Astrocyte of the spinal cord (primary cell): ENCODE results near the gene PROM1.

Experiments used
- DNase-seq: peaks from one replicate; pipeline ENCODE4 v3.0.0; 2011; ENCODE audit warnings: low read depth, low spot score
- H3K4me3 ChIP-seq: 2 replicates; pipeline ENCODE4 v1.5.1; 2011; ENCODE audit warnings: low read depth, mild to moderate bottlenecking, low read length, moderate library complexity
- in situ Hi-C: cut with HindIII; loops from 2 replicates; pipeline ENCODE4 v1.10.0; 2017; ENCODE audit warnings: low sequenced_read_pairs
- TF ChIP-seq, protein P1 (sequence below): IDR thresholded peaks from 2 replicates; pipeline ENCODE4 v1.5.1; 2012; ENCODE audit warnings: low read depth, mild to moderate bottlenecking, low read length, inconsistent platforms

The PROM1 gene

DNA sequence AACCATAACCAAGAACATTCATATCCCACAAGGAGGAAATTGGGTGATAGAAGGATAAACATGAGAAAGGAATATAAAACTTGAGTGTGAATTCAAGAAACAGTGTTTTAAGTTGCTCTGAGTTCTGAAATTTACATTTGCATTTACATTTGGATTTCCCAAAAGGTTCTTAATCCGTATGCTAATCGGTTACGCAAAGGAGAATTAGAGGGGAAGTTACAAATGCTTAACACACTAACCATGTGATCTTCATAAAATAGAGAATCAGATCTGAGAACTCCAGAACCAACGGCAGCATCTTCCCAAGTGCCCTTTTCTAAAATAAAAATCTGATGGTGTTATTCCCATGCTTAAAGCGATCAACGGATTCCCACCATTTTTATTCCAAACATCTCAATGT is 48.0 kb downstream of the PROM1 start:
- no peak overlapping the region for H3K4me3 ChIP-seq
- in situ Hi-C loops = no loop called here
- TF ChIP-seq, protein P1, sequence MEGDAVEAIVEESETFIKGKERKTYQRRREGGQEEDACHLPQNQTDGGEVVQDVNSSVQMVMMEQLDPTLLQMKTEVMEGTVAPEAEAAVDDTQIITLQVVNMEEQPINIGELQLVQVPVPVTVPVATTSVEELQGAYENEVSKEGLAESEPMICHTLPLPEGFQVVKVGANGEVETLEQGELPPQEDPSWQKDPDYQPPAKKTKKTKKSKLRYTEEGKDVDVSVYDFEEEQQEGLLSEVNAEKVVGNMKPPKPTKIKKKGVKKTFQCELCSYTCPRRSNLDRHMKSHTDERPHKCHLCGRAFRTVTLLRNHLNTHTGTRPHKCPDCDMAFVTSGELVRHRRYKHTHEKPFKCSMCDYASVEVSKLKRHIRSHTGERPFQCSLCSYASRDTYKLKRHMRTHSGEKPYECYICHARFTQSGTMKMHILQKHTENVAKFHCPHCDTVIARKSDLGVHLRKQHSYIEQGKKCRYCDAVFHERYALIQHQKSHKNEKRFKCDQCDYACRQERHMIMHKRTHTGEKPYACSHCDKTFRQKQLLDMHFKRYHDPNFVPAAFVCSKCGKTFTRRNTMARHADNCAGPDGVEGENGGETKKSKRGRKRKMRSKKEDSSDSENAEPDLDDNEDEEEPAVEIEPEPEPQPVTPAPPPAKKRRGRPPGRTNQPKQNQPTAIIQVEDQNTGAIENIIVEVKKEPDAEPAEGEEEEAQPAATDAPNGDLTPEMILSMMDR = no peak
- no peak for DNase-seq

GRCh38 chr4:16034010-16034748 is 49.6 kb downstream of the PROM1 start:
- in situ Hi-C loops = no loop called here
- DNase-seq = no peak
- no peak overlapping the region for H3K4me3 ChIP-seq
- TF ChIP-seq, protein P1 = no peak

GRCh38 chr4:16032396-16032770 is 51.4 kb downstream of the PROM1 start:
- DNase-seq = no peak
- in situ Hi-C loops = no loop called here
- H3K4me3 ChIP-seq = no peak overlapping the region
- TF ChIP-seq, protein P1 = no peak

DNA sequence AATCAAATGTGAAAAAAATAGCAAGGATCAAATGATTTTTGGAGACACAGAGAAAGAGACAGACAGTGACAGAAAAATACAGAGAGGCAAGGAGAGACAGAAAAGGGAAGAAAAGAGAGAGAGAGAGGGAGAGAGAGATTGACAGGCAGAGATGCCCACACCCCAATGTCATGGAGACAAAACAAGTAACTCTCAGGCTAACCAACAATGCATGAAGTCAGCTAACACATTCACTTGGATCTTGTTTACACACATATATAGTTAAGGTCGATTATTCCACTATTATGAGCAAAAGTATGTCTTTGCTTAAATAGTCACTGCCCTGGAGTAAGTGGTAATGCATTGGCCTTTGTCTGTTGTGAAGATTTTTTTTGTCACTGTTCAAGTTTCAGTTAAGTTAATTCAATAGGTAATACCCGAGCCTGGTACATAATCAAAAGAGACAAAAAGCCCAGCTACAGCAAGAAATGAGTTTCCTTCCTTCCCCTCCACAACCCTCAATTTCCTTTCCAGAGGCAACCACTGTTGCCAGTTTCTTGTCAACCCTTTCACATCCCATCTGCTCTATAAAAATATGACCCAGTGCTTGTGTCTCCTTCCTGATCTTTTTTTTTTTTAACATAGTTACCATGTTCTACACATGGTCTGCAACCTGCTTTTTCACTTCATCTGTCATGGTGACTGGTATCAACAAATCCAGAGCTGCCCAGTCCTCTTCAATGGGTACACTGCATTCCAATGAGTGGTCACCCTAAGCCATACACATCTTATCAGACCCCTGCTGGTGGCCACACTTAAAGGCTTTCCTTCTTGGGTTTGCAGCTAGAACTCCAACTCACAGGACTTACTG is 52.1 kb downstream of the PROM1 start:
- H3K4me3 ChIP-seq = no peak overlapping the region
- TF ChIP-seq, protein P1 = no peak
- in situ Hi-C loops = no loop called here
- DNase-seq = no peak

GRCh38 chr4:16029886-16030285 is 53.9 kb downstream of the PROM1 start:
- no peak for DNase-seq
- TF ChIP-seq, protein P1 = no peak
- H3K4me3 ChIP-seq = no peak overlapping the region
- in situ Hi-C loops = no loop called here

DNA sequence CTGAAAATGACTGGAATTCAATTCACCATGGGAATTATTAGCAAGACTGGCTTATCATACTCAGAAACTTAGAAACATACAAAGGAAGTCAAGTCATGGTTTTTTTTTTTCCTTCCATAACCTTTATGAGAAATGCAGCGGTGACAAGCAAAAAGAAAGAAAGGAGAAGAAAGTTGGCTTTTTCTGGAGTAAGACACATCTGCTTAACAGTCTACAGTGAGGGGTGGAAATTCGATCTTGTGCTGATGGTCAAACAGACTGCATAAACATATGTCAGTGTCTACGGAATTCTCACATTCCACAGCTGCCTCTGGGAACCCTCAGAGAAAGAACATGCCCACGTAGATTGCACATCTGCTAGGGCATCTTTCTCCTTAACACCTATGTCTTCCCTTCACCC is 54.6 kb downstream of the PROM1 start:
- in situ Hi-C loops = no loop called here
- TF ChIP-seq, protein P1 = no peak
- H3K4me3 ChIP-seq = no peak overlapping the region
- DNase-seq = peak; percentile 70
